GM21447 (cell line): Measurements from ENCODE around the gene PML.

Experiments
- ATAC-seq: cut with Tn5 transposase; IDR thresholded peaks from one replicate; pipeline ENCODE4 v1.9.1; 2021; ENCODE audit not compliant: unreplicated experiment

The PML gene

DNA sequence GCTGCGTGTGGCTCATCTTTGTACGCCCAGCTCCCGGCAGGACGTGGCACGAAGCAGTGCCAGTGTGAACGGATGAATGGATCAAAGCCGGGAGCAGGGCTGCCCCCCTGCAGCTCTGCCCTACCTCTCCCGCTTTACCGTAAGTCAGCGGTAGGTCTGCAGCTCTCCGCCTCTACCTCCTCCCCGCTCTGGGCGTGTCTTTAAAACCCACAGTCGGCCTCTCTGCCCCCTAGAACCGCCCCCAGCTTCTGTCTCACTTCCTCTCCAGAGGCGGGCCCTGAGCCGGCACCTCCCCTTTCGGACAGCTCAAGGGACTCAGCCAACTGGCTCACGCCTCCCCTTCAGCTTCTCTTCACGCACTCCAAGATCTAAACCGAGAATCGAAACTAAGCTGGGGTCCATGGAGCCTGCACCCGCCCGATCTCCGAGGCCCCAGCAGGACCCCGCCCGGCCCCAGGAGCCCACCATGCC lies at the start of gene PML:
Gene PML, plus strand, starts transcription at position 304 of the 471 bp plus-strand sequence. Its CDS starts 97 bp downstream, at position 401.
- peak; percentile 67 for ATAC-seq

DNA sequence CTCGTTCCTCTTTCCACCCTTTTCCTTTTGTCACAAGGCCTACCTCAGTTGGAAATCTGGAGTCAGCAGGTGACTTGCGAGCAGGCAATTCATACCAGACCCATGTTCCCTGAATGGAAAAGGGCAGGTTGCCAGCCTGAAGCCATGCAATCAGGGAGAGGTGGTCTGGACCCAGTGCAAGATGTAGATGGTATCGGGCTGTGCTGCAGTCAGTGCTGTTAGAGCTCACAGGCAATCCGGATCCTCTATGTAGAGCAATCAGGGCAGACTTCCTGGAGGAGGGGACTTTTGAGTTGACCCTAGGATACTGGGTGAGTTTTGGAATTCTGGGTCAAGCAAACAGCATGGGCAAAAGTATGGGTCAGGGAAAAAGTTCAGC lies 49.4 kb upstream of the PML start:
- ATAC-seq: no peak

DNA sequence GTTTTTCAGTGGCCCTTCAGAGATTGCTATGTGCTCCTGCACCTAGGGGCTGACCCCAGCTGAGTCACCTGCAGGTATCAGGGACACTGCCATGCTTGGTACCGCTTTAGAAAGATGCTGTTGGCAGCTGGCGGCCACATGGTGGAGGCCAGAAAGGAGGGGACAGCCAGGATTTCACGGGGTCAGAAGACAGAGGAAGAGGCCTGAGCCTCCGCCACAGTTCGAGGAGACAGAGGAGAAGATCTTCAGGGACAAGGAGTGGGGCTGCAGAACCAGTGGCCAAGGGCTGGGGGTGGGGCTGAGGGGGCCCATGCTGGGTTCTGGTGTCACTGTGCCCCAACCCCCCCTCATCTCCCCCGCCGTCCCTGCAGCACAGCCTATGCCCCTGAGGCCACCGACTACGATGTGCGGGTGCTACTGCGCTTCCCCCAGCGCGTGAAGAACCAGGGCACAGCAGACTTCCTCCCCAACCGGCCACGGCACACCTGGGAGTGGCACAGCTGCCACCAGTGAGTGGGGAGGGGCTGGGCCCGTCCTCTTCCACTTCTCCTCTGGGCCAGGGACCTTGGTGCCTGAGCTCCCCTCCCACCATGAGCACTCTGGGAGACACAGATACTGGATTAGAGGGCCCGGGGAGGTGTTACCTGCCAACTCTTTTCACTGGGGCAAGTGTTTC lies 48.3 kb upstream of the PML start:
- ATAC-seq: no peak

GRCh38 chr15:73946795-73947370 lies 47.6 kb upstream of the PML start:
- ATAC-seq: no peak

DNA sequence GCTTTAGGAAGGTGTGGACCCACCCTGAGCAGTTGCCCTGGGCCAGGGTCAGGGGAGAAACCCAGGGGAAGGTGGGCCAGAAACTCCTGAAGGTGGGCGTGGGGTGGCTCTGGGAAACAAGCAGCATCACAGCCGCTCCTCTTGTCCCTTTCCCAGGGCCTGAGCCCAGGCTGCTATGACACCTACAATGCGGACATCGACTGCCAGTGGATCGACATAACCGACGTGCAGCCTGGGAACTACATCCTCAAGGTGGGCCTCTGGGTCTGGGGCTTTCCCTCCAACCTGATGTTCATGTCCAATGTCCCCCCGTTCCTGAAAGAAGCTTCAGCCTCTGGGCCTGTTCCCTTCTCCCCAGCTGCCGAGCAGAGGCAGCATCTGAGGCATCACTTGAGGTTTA lies 46.9 kb upstream of the PML start:
- no peak for ATAC-seq

GRCh38 chr15:73948396-73948795 lies 46.1 kb upstream of the PML start:
- no peak for ATAC-seq

DNA sequence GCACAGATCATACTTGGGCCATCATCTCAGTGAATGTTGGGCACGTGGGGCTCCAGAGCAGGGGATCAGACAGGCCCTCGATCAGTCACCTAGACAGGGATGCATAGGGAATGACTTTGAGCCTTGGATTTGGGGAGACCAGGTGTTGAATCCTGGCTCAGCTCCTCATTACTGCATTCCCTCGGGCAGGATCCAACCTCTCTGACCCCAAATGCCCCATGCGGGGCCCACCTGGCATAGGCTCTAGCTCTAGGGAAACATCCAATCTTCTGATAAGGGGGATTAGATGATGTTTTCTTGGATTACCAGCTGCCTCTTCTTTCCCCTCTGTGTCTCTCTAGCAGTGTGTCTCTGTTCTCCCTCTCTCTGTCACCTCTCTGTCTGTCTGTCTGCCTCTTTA lies 45.5 kb upstream of the PML start:
- no peak for ATAC-seq

DNA sequence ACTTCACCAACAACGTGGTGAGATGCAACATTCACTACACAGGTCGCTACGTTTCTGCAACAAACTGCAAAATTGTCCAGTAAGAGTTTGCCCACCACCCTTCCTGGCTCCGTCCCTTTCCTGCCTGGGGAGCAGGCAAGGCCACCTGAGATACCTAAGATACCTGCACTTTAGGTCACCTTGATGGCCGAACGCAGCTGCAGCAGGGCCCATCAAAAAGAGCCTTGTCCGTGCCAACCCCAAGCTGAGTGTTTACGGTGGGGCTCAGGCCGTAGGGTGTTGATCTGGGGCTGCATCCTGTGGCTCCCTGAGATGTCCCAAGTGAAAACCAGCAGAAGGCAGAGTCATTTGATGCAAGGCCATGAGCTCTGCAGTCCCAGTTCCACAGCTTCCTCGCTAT lies 45.0 kb upstream of the PML start:
- no peak for ATAC-seq

GRCh38 chr15:73950479-73950830 lies 44.1 kb upstream of the PML start:
- no peak for ATAC-seq

GRCh38 chr15:73950831-73951561 lies 43.5 kb upstream of the PML start:
- ATAC-seq: no peak

DNA sequence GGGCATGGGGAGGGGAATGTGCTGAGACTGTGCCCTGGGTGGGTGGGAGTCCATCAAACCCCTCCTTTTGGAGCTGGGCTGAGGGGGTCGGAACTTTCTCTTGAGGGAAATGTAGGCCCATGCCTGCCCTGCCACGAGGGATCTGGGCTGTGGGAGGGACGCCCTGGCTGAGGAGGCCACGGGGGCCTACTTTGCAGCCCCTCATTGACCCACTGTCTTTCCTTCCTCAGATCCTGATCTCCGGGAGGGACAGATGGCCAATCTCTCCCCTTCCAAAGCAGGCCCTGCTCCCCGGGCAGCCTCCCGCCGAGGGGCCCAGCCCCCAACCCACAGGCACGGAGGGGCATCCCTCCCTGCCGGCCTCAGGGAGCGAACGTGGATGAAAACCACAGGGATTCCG lies 42.9 kb upstream of the PML start:
- ATAC-seq: no peak

- no peak for ATAC-seq
Measured at GRCh38 chr15:73952171-73952912, 42.2 kb upstream of the PML start.

GRCh38 chr15:73952913-73953750 lies 41.4 kb upstream of the PML start:
- no peak for ATAC-seq

- no peak for ATAC-seq
Measured at GRCh38 chr15:73954188-73955145, 40.0 kb upstream of the PML start.

DNA sequence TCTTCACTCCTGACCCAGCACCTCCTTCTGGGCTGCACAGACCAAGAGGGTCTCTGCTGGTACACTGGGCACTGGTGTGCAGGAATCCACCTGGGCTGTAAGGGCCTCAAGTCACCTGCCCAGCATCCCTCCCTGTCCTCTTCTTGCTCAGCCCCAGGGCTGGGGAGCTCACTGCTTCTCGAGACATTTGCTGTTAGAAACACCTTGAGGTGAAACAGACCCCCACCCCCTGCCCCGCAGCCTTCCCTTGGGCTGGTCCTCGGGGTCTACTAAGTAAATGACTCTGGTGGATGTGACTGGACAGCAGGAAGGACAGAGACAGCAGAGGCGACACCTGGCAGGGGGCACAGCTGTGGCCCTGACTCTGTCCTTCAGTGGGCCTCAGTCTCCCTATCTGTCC lies 39.2 kb upstream of the PML start:
- no peak for ATAC-seq

GRCh38 chr15:73955861-73956742 lies 38.4 kb upstream of the PML start:
- no peak for ATAC-seq

DNA sequence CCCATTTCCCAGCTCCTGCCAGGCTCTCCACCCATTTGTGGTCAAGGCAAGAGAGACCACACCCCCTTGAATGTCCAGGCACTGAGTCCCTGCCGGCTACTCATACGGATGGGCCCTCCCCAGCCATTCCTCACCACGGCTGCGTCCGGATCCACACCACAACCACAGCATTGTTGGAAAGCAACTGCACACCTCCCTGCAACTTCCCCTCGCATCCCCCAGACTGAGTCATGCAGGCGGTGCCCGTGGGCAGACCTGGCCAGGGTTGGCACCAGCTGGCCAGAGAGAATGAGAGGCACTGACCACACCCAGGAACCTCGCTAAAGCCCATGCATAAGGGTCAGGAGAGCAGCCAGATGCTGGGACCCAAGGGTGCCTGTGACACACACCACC lies 37.8 kb upstream of the PML start:
- ATAC-seq: no peak

DNA sequence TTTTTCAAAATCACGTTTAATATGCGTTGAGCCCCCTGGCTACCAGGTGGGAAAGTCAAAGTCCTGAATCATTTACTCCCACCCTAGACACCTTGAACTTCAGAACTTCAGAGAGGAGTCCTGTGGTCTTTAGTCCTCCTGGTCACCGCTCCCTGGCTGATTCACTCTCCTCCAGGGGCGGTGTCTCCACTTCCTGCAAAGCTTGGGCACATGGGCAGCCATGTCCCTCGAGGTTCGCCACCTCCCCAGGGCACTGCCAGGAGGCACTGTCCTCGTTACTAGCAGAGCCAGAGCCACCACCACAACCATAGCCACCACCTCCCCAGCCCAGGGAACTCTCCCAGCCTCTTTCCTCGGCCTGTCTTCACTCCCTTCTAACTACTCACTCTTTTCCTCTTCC lies 37.2 kb upstream of the PML start:
- ATAC-seq: no peak

DNA sequence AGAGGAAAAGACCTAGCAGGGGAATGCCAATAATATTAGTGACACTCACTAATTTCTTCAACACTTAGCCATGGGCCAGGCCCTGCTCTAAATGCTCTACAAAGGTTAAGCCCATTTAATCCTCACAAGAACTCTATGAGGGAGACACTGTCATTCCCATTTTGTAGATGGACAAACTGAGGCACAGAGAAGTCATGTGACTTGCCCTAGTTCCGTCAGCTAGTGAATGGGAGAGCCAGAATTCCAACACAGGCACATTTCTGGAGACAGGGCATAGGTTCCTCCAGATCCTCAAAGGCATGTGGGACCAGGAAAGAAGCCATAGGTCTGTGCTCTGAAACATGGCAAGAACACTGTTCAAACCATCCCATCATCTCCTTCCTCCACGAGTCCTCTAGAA lies 36.7 kb upstream of the PML start:
- ATAC-seq: no peak
